ENCODE data around the gene VRK2. TPM values are rescaled to one million over a fixed set of nuclear protein-coding genes. Genes with fewer than 3 reads are reported as not detected.

Gene VRK2
- total RNA-seq, 1 experiment from 2014 or later: 27.6 TPM

DNA sequence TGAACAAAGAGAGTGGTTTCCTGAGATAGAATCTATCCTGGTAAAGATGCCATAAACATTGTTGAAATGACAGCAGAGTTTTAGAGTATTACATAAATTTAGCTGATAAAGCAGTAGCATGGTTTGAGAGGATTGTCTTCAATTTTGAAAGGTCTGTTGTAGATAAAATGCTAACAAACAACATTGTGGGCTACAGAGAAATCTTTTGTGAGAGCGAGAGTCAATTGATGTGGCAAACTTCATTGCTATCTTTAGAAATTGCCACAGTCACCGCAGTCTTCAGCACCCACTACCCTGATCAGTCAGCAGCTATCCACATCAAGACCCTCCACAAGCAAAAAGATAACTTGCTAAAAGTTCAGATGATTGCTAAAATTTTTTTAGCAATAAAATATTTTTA, 17.5 kb downstream of the VRK2 start:
- Histone ChIP-seq H3K9me3 (ENCODE audit: low read length) (no peaks in the 10 kb centered on the region), H3K9ac (ENCODE audit: low read length) (no peak overlapping the region), H3K4me1 (ENCODE audit: insufficient read depth, low read length) (no peaks in the 10 kb centered on the region), H4K20me1 (ENCODE audit: low read length) (no peaks in the 10 kb centered on the region), H3F3A (ENCODE audit: low read length, unreplicated experiment) (no peaks in the 10 kb centered on the region), H3K4me2 (ENCODE audit: low read length) (no peak overlapping the region), H2AFZ (ENCODE audit: low read length) (no peak overlapping the region), H3K36me3 (ENCODE audit: low read depth, low read length) (peaks cover 20% of the 10 kb centered on the region), H3K4me3 (ENCODE audit: low read length) (no peak overlapping the region), H3K79me2 (ENCODE audit: low read length) (peaks cover 15% of the 10 kb centered on the region; the same call in 1 of the 2 replicates), H3K27me3 (ENCODE audit: low read length) (no peaks in the 10 kb centered on the region), H3K9me2 (replicated peaks; ENCODE audit: low read length) (no peaks in the 10 kb centered on the region), H3K27ac (ENCODE audit: low read length) (no peak overlapping the region)
- BruUV-seq (replicated peaks): no TSS peak
- ATAC-seq: no peak
- ChIA-PET POLR2A (ENCODE audit: unreplicated experiment) (no interaction called here), CTCF (no interaction called here)
- DNase-seq: no peak
- TF ChIP-seq, protein P1, sequence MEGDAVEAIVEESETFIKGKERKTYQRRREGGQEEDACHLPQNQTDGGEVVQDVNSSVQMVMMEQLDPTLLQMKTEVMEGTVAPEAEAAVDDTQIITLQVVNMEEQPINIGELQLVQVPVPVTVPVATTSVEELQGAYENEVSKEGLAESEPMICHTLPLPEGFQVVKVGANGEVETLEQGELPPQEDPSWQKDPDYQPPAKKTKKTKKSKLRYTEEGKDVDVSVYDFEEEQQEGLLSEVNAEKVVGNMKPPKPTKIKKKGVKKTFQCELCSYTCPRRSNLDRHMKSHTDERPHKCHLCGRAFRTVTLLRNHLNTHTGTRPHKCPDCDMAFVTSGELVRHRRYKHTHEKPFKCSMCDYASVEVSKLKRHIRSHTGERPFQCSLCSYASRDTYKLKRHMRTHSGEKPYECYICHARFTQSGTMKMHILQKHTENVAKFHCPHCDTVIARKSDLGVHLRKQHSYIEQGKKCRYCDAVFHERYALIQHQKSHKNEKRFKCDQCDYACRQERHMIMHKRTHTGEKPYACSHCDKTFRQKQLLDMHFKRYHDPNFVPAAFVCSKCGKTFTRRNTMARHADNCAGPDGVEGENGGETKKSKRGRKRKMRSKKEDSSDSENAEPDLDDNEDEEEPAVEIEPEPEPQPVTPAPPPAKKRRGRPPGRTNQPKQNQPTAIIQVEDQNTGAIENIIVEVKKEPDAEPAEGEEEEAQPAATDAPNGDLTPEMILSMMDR (conservative IDR thresholded peaks at IDR 0.05; ENCODE audit: low read depth, low read length): no peak
- TF ChIP-seq EZH2phosphoT487 (IDR thresholded peaks at IDR 0.05; ENCODE audit: borderline replicate concordance, low read length) (no peak), EZH2 (IDR thresholded peaks at IDR 0.05; ENCODE audit: low read length, unreplicated experiment) (no peak)
- intact Hi-C loops (cut with micrococcal nuclease): no loop called here

GRCh38 chr2:58065248-58065647, 18.6 kb downstream of the VRK2 start:
- no peak overlapping the region for H3K4me3 ChIP-seq (ENCODE audit: low read length)
- H3K9me3 ChIP-seq (ENCODE audit: low read length): no peaks in the 10 kb centered on the region
- H4K20me1 ChIP-seq (ENCODE audit: low read length): no peaks in the 10 kb centered on the region
- H3K4me2 ChIP-seq (ENCODE audit: low read length): no peak overlapping the region
- H3K4me1 ChIP-seq (ENCODE audit: insufficient read depth, low read length): no peaks in the 10 kb centered on the region
- no TSS peak for BruUV-seq (replicated peaks)
- intact Hi-C loops (cut with micrococcal nuclease): no loop called here
- no peak for ATAC-seq
- no peak for TF ChIP-seq EZH2 (IDR thresholded peaks at IDR 0.05; ENCODE audit: low read length, unreplicated experiment)
- TF ChIP-seq, protein P1 (conservative IDR thresholded peaks at IDR 0.05; ENCODE audit: low read depth, low read length): no peak
- TF ChIP-seq EZH2phosphoT487 (IDR thresholded peaks at IDR 0.05; ENCODE audit: borderline replicate concordance, low read length): no peak
- peaks cover 21% of the 10 kb centered on the region; the same call in 1 of the 2 replicates for H3K79me2 ChIP-seq (ENCODE audit: low read length)
- ChIA-PET POLR2A (ENCODE audit: unreplicated experiment) (no interaction called here), CTCF (no interaction called here)
- H3K36me3 ChIP-seq (ENCODE audit: low read depth, low read length): peaks cover 14% of the 10 kb centered on the region
- DNase-seq: no peak
- no peak overlapping the region for H3K9ac ChIP-seq (ENCODE audit: low read length)
- H2AFZ ChIP-seq (ENCODE audit: low read length): no peak overlapping the region
- no peaks in the 10 kb centered on the region for H3F3A ChIP-seq (ENCODE audit: low read length, unreplicated experiment)
- H3K9me2 ChIP-seq (replicated peaks; ENCODE audit: low read length): no peaks in the 10 kb centered on the region
- no peaks in the 10 kb centered on the region for H3K27me3 ChIP-seq (ENCODE audit: low read length)
- no peak overlapping the region for H3K27ac ChIP-seq (ENCODE audit: low read length)

GRCh38 chr2:58067001-58067400, 20.4 kb downstream of the VRK2 start:
- no TSS peak for BruUV-seq (replicated peaks)

More at GRCh38 chr2:58067001-58067400, 20.4 kb downstream of the VRK2 start:
- Histone ChIP-seq H3K27me3 (ENCODE audit: low read length) (no peaks in the 10 kb centered on the region), H3K27ac (ENCODE audit: low read length) (no peak overlapping the region), H3K79me2 (ENCODE audit: low read length) (peaks cover 31% of the 10 kb centered on the region; the same call in 1 of the 2 replicates), H3K4me1 (ENCODE audit: insufficient read depth, low read length) (no peaks in the 10 kb centered on the region), H3K4me3 (ENCODE audit: low read length) (no peak overlapping the region), H2AFZ (ENCODE audit: low read length) (no peak overlapping the region), H3K9ac (ENCODE audit: low read length) (no peak overlapping the region), H3F3A (ENCODE audit: low read length, unreplicated experiment) (no peaks in the 10 kb centered on the region), H3K9me3 (ENCODE audit: low read length) (no peaks in the 10 kb centered on the region), H3K36me3 (ENCODE audit: low read depth, low read length) (peaks cover 3% of the 10 kb centered on the region; the same call in 1 of the 2 replicates), H3K9me2 (replicated peaks; ENCODE audit: low read length) (no peaks in the 10 kb centered on the region), H4K20me1 (ENCODE audit: low read length) (no peaks in the 10 kb centered on the region), H3K4me2 (ENCODE audit: low read length) (no peak overlapping the region)
- ChIA-PET POLR2A (ENCODE audit: unreplicated experiment) (no interaction called here), CTCF (no interaction called here)
- TF ChIP-seq, protein P1 (conservative IDR thresholded peaks at IDR 0.05; ENCODE audit: low read depth, low read length): no peak
- TF ChIP-seq EZH2phosphoT487 (IDR thresholded peaks at IDR 0.05; ENCODE audit: borderline replicate concordance, low read length): no peak
- TF ChIP-seq EZH2 (IDR thresholded peaks at IDR 0.05; ENCODE audit: low read length, unreplicated experiment): no peak
- ATAC-seq: no peak
- intact Hi-C loops (cut with micrococcal nuclease): no loop called here
- no peak for DNase-seq
